GM15510 (cell line): ENCODE data around the gene FLII.

Source experiments
- POLR2A ChIP-seq: IDR thresholded peaks from 3 replicates; pipeline ENCODE4 v1.6.1; 2011; ENCODE audit warnings: borderline replicate concordance; ENCODE audit not compliant: insufficient read length; ENCODE audit errors: extremely low read depth

Gene FLII

DNA sequence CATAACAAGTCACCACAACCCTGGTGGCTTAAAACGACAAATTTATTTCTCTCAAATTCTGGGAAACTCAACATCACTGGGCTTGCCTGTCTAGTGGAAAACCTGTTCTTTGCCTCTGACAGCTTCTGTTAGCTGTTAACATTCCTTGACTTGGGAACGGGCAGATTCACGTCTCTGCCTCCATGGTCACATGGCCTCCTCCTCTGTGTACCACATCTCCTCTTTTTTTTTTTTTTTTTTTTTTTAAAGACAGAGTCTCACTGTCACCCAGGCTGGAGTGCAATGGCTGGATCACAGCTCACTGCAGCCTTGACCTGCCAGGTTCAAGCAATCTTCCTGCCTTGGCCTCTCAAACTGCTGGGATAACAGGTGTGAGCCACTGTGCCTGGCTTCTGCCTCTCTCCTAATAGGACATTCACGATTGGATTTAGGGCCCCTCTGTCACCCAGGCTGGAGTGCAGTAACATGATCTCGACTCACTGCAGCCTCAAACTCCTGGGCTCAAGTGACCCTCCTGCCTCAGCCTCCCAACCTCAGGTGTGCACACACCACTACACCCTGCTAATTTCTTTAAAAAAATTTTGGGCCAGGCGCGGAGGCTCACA lies 44.8 kb downstream of the FLII start:
- no peak for TF ChIP-seq POLR2A

- no peak for TF ChIP-seq POLR2A
Observed at GRCh38 chr17:18208092-18208491, 50.4 kb downstream of the FLII start.

GRCh38 chr17:18206962-18207361 lies 51.6 kb downstream of the FLII start:
- no peak for TF ChIP-seq POLR2A

DNA sequence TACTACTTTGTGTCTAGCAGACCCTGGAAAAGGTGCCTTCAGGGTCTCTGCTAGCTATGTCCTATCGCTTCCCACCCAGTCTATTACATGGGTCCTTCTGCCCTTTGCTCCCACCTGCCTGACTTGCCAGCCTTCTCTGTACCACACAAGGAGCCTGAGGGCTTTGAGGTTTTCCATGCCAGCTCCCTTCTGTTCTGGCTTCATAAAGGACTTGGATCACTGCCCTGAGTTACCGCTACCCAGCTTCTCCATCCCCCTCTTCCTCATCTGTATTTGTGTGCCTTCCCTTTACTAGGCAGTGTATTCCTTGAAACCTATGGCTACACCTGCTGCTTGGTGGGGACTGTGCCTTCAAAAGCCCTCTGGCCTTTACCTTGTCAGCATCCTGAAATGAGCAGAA lies 52.7 kb downstream of the FLII start:
- no peak for TF ChIP-seq POLR2A

DNA sequence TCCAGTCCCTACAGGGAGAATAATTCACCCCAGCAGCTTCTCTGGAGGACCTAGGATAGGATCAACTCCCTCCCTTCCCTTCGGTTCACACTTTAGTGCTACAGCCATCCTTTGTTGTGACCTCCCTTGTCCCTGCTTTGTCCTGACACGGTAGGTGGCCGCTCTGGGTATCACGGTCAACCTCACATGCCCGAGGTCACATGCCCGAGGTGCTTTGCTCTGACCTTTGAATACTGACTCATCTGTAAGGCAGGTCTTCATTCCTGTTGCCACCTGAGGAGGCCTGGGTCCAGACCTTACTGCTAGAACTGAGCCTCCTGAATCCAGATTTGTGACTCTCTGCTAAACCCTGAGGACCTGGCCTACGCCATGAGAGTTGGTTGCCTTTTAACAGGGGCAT lies 55.2 kb downstream of the FLII start:
- TF ChIP-seq POLR2A: no peak

GRCh38 chr17:18201108-18201507 lies 57.4 kb downstream of the FLII start:
- TF ChIP-seq POLR2A: no peak

DNA sequence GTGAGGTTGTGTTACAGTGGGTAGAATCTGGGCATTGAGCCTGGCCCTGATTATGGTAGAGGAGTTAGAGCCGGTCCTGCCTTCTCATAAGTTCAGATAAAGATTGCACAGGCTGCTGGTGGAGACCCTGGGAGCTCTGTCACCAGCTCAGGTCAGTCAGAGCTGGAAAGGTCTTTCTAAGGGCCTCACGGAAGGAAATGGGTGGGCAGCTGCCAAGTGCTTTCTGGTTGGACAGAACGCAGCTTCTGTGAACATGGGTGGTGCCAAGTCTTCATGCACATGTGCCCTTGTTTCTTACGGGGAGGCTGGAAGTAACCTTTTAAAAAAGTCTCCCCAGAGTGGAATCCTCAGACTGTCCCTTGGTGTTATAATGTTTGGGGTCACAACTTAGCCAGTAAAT lies 60.0 kb downstream of the FLII start:
- TF ChIP-seq POLR2A: no peak

GRCh38 chr17:18197535-18198194 lies 60.9 kb downstream of the FLII start:
- TF ChIP-seq POLR2A: no peak

GRCh38 chr17:18195246-18195645 lies 63.3 kb downstream of the FLII start:
- TF ChIP-seq POLR2A: no peak
